ENCODE measurements around the gene CPNE5.

- TF ChIP-seq POLR2AphosphoS5 (IDR thresholded peaks at IDR 0.05; ENCODE audit: low read depth), result no peak
- no peak for TF ChIP-seq CTCF (IDR thresholded peaks at IDR 0.05; ENCODE audit: insufficient read depth, low read length)
- no peak for TF ChIP-seq GABPA (IDR thresholded peaks at IDR 0.05; ENCODE audit: low read depth)
- no peak for TF ChIP-seq REST (IDR thresholded peaks at IDR 0.05; ENCODE audit: insufficient replicate concordance, low read depth)
- TF ChIP-seq SPI1 (IDR thresholded peaks at IDR 0.05; ENCODE audit: borderline replicate concordance, low read depth), result no peak
These were observed 126.4 kb downstream of the CPNE5 start for GRCh38 chr6:36712816-36713215.
